Measurements from ENCODE around the gene DDO.

DNA sequence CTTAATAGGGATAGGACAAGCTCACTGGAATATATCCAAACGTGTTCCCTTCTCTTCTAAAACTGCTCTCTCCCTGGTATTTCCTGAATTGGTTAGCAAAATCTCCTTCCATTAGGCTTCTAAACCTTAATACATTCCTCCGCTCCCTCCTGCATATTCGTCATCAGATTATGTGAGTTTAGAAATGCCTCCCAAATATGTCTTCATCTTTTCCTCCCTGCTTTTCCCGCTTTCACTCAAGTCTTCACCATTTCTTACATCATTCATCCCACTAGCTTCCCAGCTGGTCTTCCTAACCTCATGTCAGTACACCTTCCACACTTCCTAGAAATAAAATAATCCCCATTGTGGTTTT is 34.1 kb upstream of the DDO start:
- no peak for TF ChIP-seq CTCF (IDR thresholded peaks at IDR 0.05)
- TF ChIP-seq POLR2A (IDR thresholded peaks at IDR 0.05) = no peak
